Cardiac muscle cell (in vitro differentiated cells and primary cell): Measurements from ENCODE around the gene CDCA5. TPM values are rescaled to one million over a fixed set of nuclear protein-coding genes. Genes with fewer than 3 reads are reported as not detected.

ENCODE experiments used
- DNase-seq, 2 donors: peaks; one replicate each; pipeline versions ENCODE4 v3.0.0 to v3.0.0-alpha.2; 2010 to 2017; ENCODE audit warnings: low read depth in 1 of 2, low spot score in 1 of 2
- H3K27ac ChIP-seq: fragments of 200-600 bp; sonication (generic); 2 replicates; pipeline ENCODE4 v1.5.1; 2016
- H3K27me3 ChIP-seq: fragments of 200-600 bp; sonication (generic); 2 replicates; pipeline ENCODE4 v1.6.0; 2016; ENCODE audit warnings: control low read depth
- H3K36me3 ChIP-seq: fragments of 200-600 bp; sonication (generic); 2 replicates; pipeline ENCODE4 v1.5.1; 2016; ENCODE audit warnings: control low read depth
- H3K4me1 ChIP-seq: fragments of 200-600 bp; sonication (generic); 2 replicates; pipeline ENCODE4 v1.8.1; 2017; ENCODE audit warnings: low read depth, mild to moderate bottlenecking, mixed run types
- H3K4me3 ChIP-seq: fragments of 200-600 bp; sonication (generic); 2 replicates; pipeline ENCODE4 v1.5.1; 2016; ENCODE audit warnings: mild to moderate bottlenecking
- H3K9me3 ChIP-seq: fragments of 200-600 bp; sonication (generic); 2 replicates; pipeline ENCODE4 v1.5.1; 2017; ENCODE audit warnings: low read depth, mild to moderate bottlenecking, control low read depth
- polyA plus RNA-seq: library from polyadenylated mRNA; unstranded; fragments of >200 nt; fragmentation: Nextera tagmentation; extraction: Ambion mirVana; gene quantifications from 2 replicates; pipeline ENCODE4 v1.2.1, GENCODE V29; 2016
- total RNA-seq: library from RNA; depleted of rRNA; stranded (reverse); fragments of >200 nt; gene quantifications from 2 replicates; pipeline ENCODE4 v1.2.3, GENCODE V29; 2016
- TF ChIP-seq, protein P1 (sequence below): IDR thresholded peaks from 2 replicates; pipeline ENCODE4 v1.5.1; 2012; ENCODE audit warnings: low read depth, mild to moderate bottlenecking, low read length

The CDCA5 gene
- total and polyA plus RNA-seq, 2 experiments from 2014 or later: 14.2 to 18.1 TPM

DNA sequence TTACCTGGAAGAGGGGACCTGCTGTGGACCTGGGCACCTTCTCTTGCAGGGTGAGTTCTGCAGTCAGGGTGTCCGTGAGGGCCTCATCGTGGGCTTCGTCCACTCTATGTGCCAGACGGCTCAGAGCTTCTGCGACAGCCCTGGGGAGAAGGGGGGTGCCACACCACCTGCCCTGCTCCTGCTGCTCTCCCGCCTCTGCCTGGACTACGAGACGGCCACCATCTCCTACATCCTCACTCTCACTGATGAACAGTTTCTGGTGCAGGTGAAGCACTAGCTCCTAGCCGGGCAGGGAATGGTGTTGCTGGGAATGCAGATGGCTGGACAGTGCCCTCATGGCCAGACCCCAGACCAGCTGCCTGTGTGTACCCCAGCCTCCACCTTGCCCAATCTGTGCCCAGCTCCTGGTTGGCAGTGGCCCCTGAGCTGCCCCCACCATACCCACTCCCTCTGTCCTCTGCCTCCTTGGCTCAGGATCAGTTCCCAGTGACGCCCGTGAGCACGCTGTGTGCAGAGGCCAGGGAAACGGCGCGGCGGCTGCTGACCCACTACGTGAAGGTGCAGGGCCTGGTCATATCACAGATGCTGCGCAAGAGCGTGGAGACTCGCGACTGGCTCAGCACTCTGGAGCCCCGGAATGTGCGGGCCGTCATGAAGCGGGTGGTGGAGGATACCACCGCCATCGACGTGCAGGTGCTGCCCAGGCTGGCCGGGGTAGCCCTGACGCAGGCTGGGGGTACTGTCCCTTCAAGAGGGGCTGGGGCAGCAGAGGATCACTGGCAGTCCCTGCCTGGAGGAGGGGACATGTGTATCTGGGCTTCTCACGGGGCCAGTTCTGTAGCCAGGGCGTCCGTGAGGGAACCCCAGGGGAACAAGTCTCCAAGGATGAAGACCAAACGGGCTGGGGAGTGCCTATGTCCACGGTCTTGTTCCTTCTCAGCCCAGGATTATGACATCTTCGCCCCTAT, 25.7 kb upstream of the CDCA5 start:
- Histone ChIP-seq H3K9me3 (no peaks in the 10 kb centered on the region), H3K4me3 (no peak overlapping the region), H3K4me1 (peaks cover 13% of the 10 kb centered on the region), H3K36me3 (no peaks in the 10 kb centered on the region), H3K27me3 (no peaks in the 10 kb centered on the region), H3K27ac (no peak overlapping the region)
- no peak for DNase-seq
- TF ChIP-seq, protein P1, sequence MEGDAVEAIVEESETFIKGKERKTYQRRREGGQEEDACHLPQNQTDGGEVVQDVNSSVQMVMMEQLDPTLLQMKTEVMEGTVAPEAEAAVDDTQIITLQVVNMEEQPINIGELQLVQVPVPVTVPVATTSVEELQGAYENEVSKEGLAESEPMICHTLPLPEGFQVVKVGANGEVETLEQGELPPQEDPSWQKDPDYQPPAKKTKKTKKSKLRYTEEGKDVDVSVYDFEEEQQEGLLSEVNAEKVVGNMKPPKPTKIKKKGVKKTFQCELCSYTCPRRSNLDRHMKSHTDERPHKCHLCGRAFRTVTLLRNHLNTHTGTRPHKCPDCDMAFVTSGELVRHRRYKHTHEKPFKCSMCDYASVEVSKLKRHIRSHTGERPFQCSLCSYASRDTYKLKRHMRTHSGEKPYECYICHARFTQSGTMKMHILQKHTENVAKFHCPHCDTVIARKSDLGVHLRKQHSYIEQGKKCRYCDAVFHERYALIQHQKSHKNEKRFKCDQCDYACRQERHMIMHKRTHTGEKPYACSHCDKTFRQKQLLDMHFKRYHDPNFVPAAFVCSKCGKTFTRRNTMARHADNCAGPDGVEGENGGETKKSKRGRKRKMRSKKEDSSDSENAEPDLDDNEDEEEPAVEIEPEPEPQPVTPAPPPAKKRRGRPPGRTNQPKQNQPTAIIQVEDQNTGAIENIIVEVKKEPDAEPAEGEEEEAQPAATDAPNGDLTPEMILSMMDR: no peak

DNA sequence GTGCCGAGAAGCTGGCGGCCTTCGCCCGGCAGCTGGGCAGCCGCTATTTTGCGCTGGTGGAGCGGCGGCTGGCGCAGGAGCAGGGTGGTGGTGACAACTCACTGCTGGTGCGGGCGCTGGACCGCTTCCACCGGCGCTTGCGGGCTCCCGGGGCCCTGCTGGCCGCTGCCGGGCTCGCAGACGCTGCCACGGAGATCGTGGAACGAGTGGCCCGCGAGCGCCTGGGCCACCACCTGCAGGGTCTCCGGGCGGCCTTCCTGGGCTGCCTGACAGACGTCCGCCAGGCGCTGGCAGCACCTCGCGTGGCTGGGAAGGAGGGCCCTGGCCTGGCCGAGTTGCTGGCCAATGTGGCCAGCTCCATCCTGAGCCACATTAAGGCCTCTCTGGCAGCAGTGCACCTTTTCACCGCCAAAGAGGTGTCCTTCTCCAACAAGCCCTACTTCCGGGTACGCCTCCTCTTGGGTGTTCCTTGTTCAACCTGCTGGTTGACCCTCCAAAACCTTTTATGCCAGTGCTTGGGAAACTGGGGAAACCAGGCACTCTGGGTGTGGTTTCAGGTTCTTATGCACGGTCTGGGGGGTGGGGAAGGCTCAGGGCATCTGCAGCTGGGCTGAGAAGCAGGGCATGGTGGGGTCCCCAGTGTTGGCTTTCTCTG, 24.8 kb upstream of the CDCA5 start:
- Histone ChIP-seq H3K9me3 (no peaks in the 10 kb centered on the region), H3K27ac (no peak overlapping the region), H3K4me1 (peaks cover 12% of the 10 kb centered on the region), H3K36me3 (no peaks in the 10 kb centered on the region), H3K4me3 (no peak overlapping the region), H3K27me3 (no peaks in the 10 kb centered on the region)
- TF ChIP-seq, protein P1: no peak
- DNase-seq: no peak

DNA sequence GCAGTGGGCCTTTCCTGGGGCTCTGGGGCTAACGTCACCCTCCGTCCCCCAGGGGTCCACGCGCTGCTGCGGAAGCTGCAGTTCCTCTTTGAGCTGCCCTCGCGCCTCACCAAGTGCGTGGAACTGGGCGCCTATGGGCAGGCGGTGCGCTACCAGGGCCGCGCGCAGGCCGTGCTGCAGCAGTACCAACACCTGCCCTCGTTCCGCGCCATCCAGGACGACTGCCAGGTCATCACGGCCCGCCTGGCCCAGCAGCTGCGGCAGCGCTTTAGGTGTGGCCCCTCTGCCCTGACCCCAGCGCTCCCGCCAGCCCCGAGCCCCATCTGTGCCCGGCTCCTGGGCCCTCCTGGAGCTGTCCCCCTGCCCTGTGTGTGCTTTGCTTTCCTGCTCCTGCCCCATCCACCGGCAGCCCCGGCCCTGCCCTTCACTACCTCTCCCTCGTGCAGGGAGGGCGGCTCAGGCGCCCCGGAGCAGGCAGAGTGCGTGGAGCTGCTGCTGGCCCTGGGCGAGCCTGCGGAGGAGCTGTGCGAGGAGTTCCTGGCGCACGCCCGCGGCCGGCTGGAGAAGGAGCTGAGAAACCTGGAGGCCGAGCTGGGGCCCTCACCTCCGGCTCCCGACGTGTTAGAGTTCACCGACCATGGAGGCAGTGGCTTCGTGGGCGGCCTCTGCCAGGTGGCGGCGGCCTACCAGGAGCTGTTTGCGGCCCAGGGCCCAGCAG, 24.1 kb upstream of the CDCA5 start:
- no peak overlapping the region for H3K4me3 ChIP-seq
- no peaks in the 10 kb centered on the region for H3K36me3 ChIP-seq
- TF ChIP-seq, protein P1: no peak
- H3K9me3 ChIP-seq: no peaks in the 10 kb centered on the region
- no peak overlapping the region for H3K27ac ChIP-seq
- H3K4me1 ChIP-seq: peaks cover 7% of the 10 kb centered on the region
- no peak for DNase-seq
- no peaks in the 10 kb centered on the region for H3K27me3 ChIP-seq

DNA sequence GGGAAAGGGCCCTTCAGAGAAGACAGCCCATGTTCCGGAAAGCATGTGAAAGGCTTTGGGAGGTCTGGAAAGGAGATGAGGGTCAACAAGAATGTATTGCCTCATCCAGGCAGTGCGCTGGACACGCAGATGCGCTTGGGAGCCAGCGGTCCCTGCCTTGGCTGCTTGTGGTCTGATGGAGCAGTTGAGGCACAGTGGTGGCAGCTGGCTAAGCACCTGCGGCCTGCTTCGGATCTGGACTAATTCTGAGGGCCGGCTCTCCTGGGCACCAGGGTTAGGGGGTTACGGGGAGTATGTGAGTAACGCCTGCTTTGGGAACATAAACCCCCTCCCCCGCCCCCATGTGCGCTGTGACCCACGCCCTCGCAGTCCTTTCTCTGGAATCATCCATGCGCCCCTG, 23.2 kb upstream of the CDCA5 start:
- no peak for DNase-seq
- Histone ChIP-seq H3K36me3 (no peaks in the 10 kb centered on the region), H3K27ac (no peak overlapping the region), H3K4me1 (peaks cover 7% of the 10 kb centered on the region), H3K9me3 (no peaks in the 10 kb centered on the region), H3K27me3 (no peaks in the 10 kb centered on the region), H3K4me3 (no peak overlapping the region)
- TF ChIP-seq, protein P1: no peak

DNA sequence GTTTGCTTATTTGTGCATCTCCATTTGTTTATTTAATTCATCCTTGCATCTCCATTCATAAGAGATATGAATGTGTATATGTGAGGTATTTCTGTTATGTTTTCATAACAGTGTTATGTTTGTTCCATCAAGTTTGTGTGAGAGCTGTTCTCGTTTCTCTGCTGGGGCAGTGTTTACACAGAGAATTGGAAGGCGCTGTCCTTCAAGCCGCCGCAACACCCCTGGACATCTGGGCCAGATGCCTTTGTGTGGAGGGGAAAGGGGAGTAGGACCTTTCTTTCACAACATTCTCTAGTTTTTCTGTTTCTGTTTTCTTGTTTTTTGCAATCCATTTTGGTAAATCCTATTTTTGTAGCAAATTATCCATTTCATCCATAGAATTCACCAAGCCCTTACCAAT, 20.8 kb upstream of the CDCA5 start:
- Histone ChIP-seq H3K27me3 (no peaks in the 10 kb centered on the region), H3K36me3 (no peaks in the 10 kb centered on the region), H3K4me1 (no peaks in the 10 kb centered on the region), H3K27ac (no peak overlapping the region), H3K4me3 (no peak overlapping the region), H3K9me3 (no peaks in the 10 kb centered on the region)
- no peak for DNase-seq
- TF ChIP-seq, protein P1: no peak
